ENCODE data around the gene RCN1.

- no peak for TF ChIP-seq PHF8 (IDR thresholded peaks at IDR 0.05; ENCODE audit: borderline replicate concordance, low read length)
- no peak for TF ChIP-seq CCAR2 (IDR thresholded peaks at IDR 0.05; ENCODE audit: low read depth, low read length)
- no peak for TF ChIP-seq NFYB (IDR thresholded peaks at IDR 0.05; ENCODE audit: extremely low read depth, insufficient read length)
- no peak for TF ChIP-seq TARDBP (IDR thresholded peaks at IDR 0.05)
- no peak for TF ChIP-seq PTRF (tag; IDR thresholded peaks at IDR 0.05)
- TF ChIP-seq NCOR1 (IDR thresholded peaks at IDR 0.05): no peak
- TF ChIP-seq NFE2 (IDR thresholded peaks at IDR 0.05; ENCODE audit: low read depth): no peak
- TF ChIP-seq NFRKB (IDR thresholded peaks at IDR 0.05; ENCODE audit: low read depth): no peak
- no peak for TF ChIP-seq ZBTB8A (IDR thresholded peaks at IDR 0.05; ENCODE audit: partially characterized antibody)
- TF ChIP-seq CTCF (IDR thresholded peaks at IDR 0.05 in 2 of 3, conservative IDR thresholded peaks at IDR 0.05 in 1 of 3; ENCODE audit: insufficient read depth in 2 of 3, low read depth in 1 of 3, low read length in 3 of 3): no peak
- no peak for TF ChIP-seq BRF2 (IDR thresholded peaks at IDR 0.05; ENCODE audit: borderline replicate concordance, insufficient read depth, insufficient read length)
Observed at GRCh38 chr11:32053151-32053888, 37.6 kb upstream of the RCN1 start.
